Trophoblast cell (in vitro differentiated cells and primary cell): ENCODE measurements around the gene SF3A1.

Source experiments
- DNase-seq, 2 donors: peaks; one replicate each; pipeline ENCODE4 v3.0.0-alpha.2; 2016
- H2AFZ ChIP-seq: 2 replicates; pipeline ENCODE4 v1.6.1; 2013; ENCODE audit warnings: low read length, moderate library complexity, mild to moderate bottlenecking; ENCODE audit not compliant: insufficient read depth, poor library complexity
- H2AK5ac ChIP-seq: 2 replicates; pipeline ENCODE4 v1.6.1; 2013; ENCODE audit warnings: mild to moderate bottlenecking, low read length
- H2BK120ac ChIP-seq: 2 replicates; pipeline ENCODE4 v1.6.1; 2013; ENCODE audit warnings: low read length, mild to moderate bottlenecking, moderate library complexity; ENCODE audit not compliant: insufficient read depth, poor library complexity
- H2BK12ac ChIP-seq: 2 replicates; pipeline ENCODE4 v1.6.1; 2013; ENCODE audit warnings: mild to moderate bottlenecking, low read length, moderate library complexity
- H2BK5ac ChIP-seq: 2 replicates; pipeline ENCODE4 v1.6.1; 2013; ENCODE audit warnings: low read length, low read depth, moderate library complexity, mild to moderate bottlenecking; ENCODE audit not compliant: poor library complexity
- H3K14ac ChIP-seq: 2 replicates; pipeline ENCODE4 v1.6.1; 2013; ENCODE audit warnings: mild to moderate bottlenecking, low read length
- H3K18ac ChIP-seq: 2 replicates; pipeline ENCODE4 v1.6.1; 2013; ENCODE audit warnings: mild to moderate bottlenecking, low read length
- H3K23ac ChIP-seq: 2 replicates; pipeline ENCODE4 v1.6.1; 2013; ENCODE audit warnings: low read length
- H3K27ac ChIP-seq: 2 replicates; pipeline ENCODE4 v1.5.1; 2013; ENCODE audit warnings: low read depth, mild to moderate bottlenecking, inconsistent platforms, low read length, moderate library complexity
- H3K27me3 ChIP-seq: 2 replicates; pipeline ENCODE4 v1.6.1; 2013; ENCODE audit warnings: inconsistent platforms, mild to moderate bottlenecking, low read length, moderate library complexity; ENCODE audit not compliant: insufficient read depth
- H3K36me3 ChIP-seq, 2 experiments: 1 replicate in 1 of 2; 2 replicates in 1 of 2; pipeline ENCODE4 v1.6.1; 2013; ENCODE audit warnings: low read length in 2 of 2, mild to moderate bottlenecking in 2 of 2, moderate library complexity in 1 of 2; ENCODE audit not compliant: insufficient read depth in 2 of 2, control insufficient read depth in 1 of 2
- H3K4ac ChIP-seq: 2 replicates; pipeline ENCODE4 v1.6.1; 2013; ENCODE audit warnings: low read depth, mild to moderate bottlenecking, low read length, moderate library complexity
- H3K4me1 ChIP-seq, 2 experiments: 1 replicate in 1 of 2; 2 replicates in 1 of 2; pipeline ENCODE4 v1.6.1; 2013; ENCODE audit warnings: low read length in 2 of 2, mild to moderate bottlenecking in 2 of 2, moderate library complexity in 1 of 2; ENCODE audit not compliant: insufficient read depth in 2 of 2, control insufficient read depth in 1 of 2
- H3K4me2 ChIP-seq: 2 replicates; pipeline ENCODE4 v1.6.1; 2013; ENCODE audit warnings: inconsistent platforms, mild to moderate bottlenecking, low read length, moderate library complexity
- H3K4me3 ChIP-seq: 2 replicates; pipeline ENCODE4 v1.5.1; 2013; ENCODE audit warnings: mild to moderate bottlenecking, low read depth, low read length, inconsistent platforms
- H3K79me1 ChIP-seq: one replicate; pipeline ENCODE4 v1.6.1; 2013; ENCODE audit warnings: low read length
- H3K79me2 ChIP-seq: 2 replicates; pipeline ENCODE4 v1.6.1; 2013; ENCODE audit warnings: low read length, mild to moderate bottlenecking; ENCODE audit not compliant: control insufficient read depth, insufficient read depth, poor library complexity
- H3K9ac ChIP-seq: 2 replicates; pipeline ENCODE4 v1.6.1; 2013; ENCODE audit warnings: mild to moderate bottlenecking, low read length
- H3K9me3 ChIP-seq: 2 replicates; pipeline ENCODE4 v1.6.1; 2013; ENCODE audit warnings: low read depth, mild to moderate bottlenecking, control low read depth, inconsistent platforms, low read length; ENCODE audit not compliant: insufficient read depth
- H4K12ac ChIP-seq: 2 replicates; pipeline ENCODE4 v1.6.1; 2013; ENCODE audit warnings: low read depth, mild to moderate bottlenecking, low read length, moderate library complexity
- H4K8ac ChIP-seq: 2 replicates; pipeline ENCODE4 v1.6.1; 2013; ENCODE audit warnings: low read depth, mild to moderate bottlenecking, low read length, moderate library complexity
- H4K91ac ChIP-seq: one replicate; pipeline ENCODE4 v1.6.1; 2013; ENCODE audit warnings: low read depth, mild to moderate bottlenecking, low read length, moderate library complexity
- WGBS: extraction: QIAGEN DNeasy Blood & Tissue Kit; methylation state at CpG from one replicate; pipeline ENCODE4 v1.1.7; 2013; ENCODE audit warnings: missing lambda C conversion rate; ENCODE audit not compliant: insufficient read length, insufficient coverage; ENCODE audit errors: extremely low coverage; 5-methylcytosine and 5-hydroxymethylcytosine counted together

SF3A1 gene

GRCh38 chr22:30370641-30371230 lies 14.0 kb upstream of the SF3A1 start:
- Histone ChIP-seq H3K79me2 (no peaks in the 10 kb centered on the region), H3K9ac (no peak overlapping the region), H3K9me3 (no peaks in the 10 kb centered on the region), H3K27me3 (no peaks in the 10 kb centered on the region), H2BK12ac (no peak overlapping the region), H2AK5ac (no peak overlapping the region), H3K27ac (no peak overlapping the region), H4K8ac (no peak overlapping the region), H4K91ac (no peak overlapping the region), H3K23ac (no peak overlapping the region), H2BK5ac (no peak overlapping the region), H2BK120ac (no peak overlapping the region), H3K36me3 (peaks cover 6 to 8% of the 10 kb centered on the region in 2 experiments), H2AFZ (no peak overlapping the region), H4K12ac (no peak overlapping the region), H3K4me1 (peaks cover 3 to 6% of the 10 kb centered on the region in 2 experiments), H3K4me3 (no peak overlapping the region), H3K4me2 (no peak overlapping the region), H3K18ac (no peak overlapping the region), H3K4ac (no peak overlapping the region), H3K14ac (no peak overlapping the region), H3K79me1 (no peaks in the 10 kb centered on the region)
- peak in 1 of 2 donors; percentile 20 for DNase-seq
- WGBS: no CpG with 5 or more reads among the region's 19 CpGs

- H3K27ac ChIP-seq: no peak overlapping the region
- no peak overlapping the region for H2BK5ac ChIP-seq
- no peak overlapping the region for H3K14ac ChIP-seq
- no peaks in the 10 kb centered on the region for H3K79me1 ChIP-seq
- no peak overlapping the region for H3K23ac ChIP-seq
- no peaks in the 10 kb centered on the region for H3K27me3 ChIP-seq
- DNase-seq: no peak
- no peak overlapping the region for H4K8ac ChIP-seq
- no peaks in the 10 kb centered on the region for H3K9me3 ChIP-seq
- no peak overlapping the region for H4K12ac ChIP-seq
- H3K18ac ChIP-seq: no peak overlapping the region
- peaks cover 5 to 7% of the 10 kb centered on the region in 2 experiments for H3K36me3 ChIP-seq
- WGBS: no CpG with 5 or more reads among the region's 9 CpGs
- H4K91ac ChIP-seq: no peak overlapping the region
- no peak overlapping the region for H2AK5ac ChIP-seq
- H3K9ac ChIP-seq: no peak overlapping the region
- no peak overlapping the region for H2BK12ac ChIP-seq
- H3K4me3 ChIP-seq: no peak overlapping the region
- H2AFZ ChIP-seq: no peak overlapping the region
- H3K4me1 ChIP-seq: peaks cover 3 to 6% of the 10 kb centered on the region in 2 experiments
- H2BK120ac ChIP-seq: no peak overlapping the region
- no peak overlapping the region for H3K4me2 ChIP-seq
- no peaks in the 10 kb centered on the region for H3K79me2 ChIP-seq
- H3K4ac ChIP-seq: no peak overlapping the region
Observed at GRCh38 chr22:30368420-30368819, 11.7 kb upstream of the SF3A1 start.

GRCh38 chr22:30365891-30366290 lies 9.2 kb upstream of the SF3A1 start:
- Histone ChIP-seq H2BK12ac (no peak overlapping the region), H3K4me2 (no peak overlapping the region), H3K9ac (no peak overlapping the region), H3K14ac (no peak overlapping the region), H3K23ac (no peak overlapping the region), H4K91ac (no peak overlapping the region), H2AK5ac (no peak overlapping the region), H3K79me2 (no peaks in the 10 kb centered on the region), H3K18ac (no peak overlapping the region), H3K79me1 (no peaks in the 10 kb centered on the region), H3K4ac (no peak overlapping the region), H2AFZ (no peak overlapping the region), H3K27ac (no peak overlapping the region), H4K12ac (no peak overlapping the region), H3K27me3 (no peaks in the 10 kb centered on the region), H3K4me3 (no peak overlapping the region), H3K9me3 (no peaks in the 10 kb centered on the region), H3K36me3 (peaks cover 5 to 7% of the 10 kb centered on the region in 2 experiments), H2BK120ac (no peak overlapping the region), H2BK5ac (no peak overlapping the region), H3K4me1 (peaks cover 3 to 6% of the 10 kb centered on the region in 2 experiments), H4K8ac (no peak overlapping the region)
- no CpG with 5 or more reads among the region's 18 CpGs for WGBS
- DNase-seq: no peak

GRCh38 chr22:30362651-30363281 lies 6.1 kb upstream of the SF3A1 start:
- Histone ChIP-seq H3K9me3 (no peaks in the 10 kb centered on the region), H3K9ac (no peak overlapping the region), H3K36me3 (peaks cover 5 to 7% of the 10 kb centered on the region in 2 experiments), H4K91ac (no peak overlapping the region), H2AK5ac (no peak overlapping the region), H3K27me3 (no peaks in the 10 kb centered on the region), H3K14ac (no peak overlapping the region), H3K4me3 (no peak overlapping the region), H3K79me1 (no peaks in the 10 kb centered on the region), H3K4me2 (no peak overlapping the region), H3K27ac (no peak overlapping the region), H4K12ac (no peak overlapping the region), H4K8ac (no peak overlapping the region), H3K4me1 (no peaks in the 10 kb centered on the region), H2BK5ac (no peak overlapping the region), H3K18ac (no peak overlapping the region), H2AFZ (no peak overlapping the region), H3K79me2 (no peaks in the 10 kb centered on the region), H2BK12ac (no peak overlapping the region), H3K4ac (no peak overlapping the region), H2BK120ac (no peak overlapping the region), H3K23ac (no peak overlapping the region)
- DNase-seq: peak; percentile 27 to 37
- no CpG with 5 or more reads among the region's 7 CpGs for WGBS
